GM23338 (cell line): ENCODE data around the gene MYOC. TPM values are rescaled to one million over a fixed set of nuclear protein-coding genes. Genes with fewer than 3 reads are reported as not detected.

Source experiments
- ATAC-seq: fragments of 200-7000 bp; cut with Tn5 transposase; 3 replicates; pipeline ENCODE4 v1.9.1; 2020
- DNase-seq: peaks from one replicate; pipeline ENCODE4 v3.0.0-alpha.2; 2015; ENCODE audit warnings: low spot score
- H2AFZ ChIP-seq: fragments of 200-600 bp; sonication (generic); 2 replicates; pipeline ENCODE4 v1.8.0; 2016; ENCODE audit warnings: antibody characterized with exemption, mild to moderate bottlenecking, moderate library complexity
- H3F3A ChIP-seq: fragments of 200-600 bp; sonication (generic); replicated peaks from 2 replicates; pipeline ENCODE4 v1.8.0; 2017; ENCODE audit warnings: antibody characterized with exemption, mixed run types, low read depth
- H3K27ac ChIP-seq: fragments of 200-600 bp; sonication (generic); 2 replicates; pipeline ENCODE4 v1.6.1; 2016; ENCODE audit warnings: low read depth
- H3K27me3 ChIP-seq: fragments of 200-600 bp; sonication (generic); 2 replicates; pipeline ENCODE4 v1.8.0; 2016; ENCODE audit warnings: mild to moderate bottlenecking, mixed run types, moderate library complexity; ENCODE audit not compliant: insufficient read depth
- H3K36me3 ChIP-seq: fragments of 200-600 bp; sonication (generic); 2 replicates; pipeline ENCODE4 v1.8.0; 2016; ENCODE audit warnings: mild to moderate bottlenecking; ENCODE audit not compliant: insufficient read depth
- H3K4me1 ChIP-seq: fragments of 200-600 bp; sonication (generic); 2 replicates; pipeline ENCODE4 v1.8.0; 2016; ENCODE audit warnings: mild to moderate bottlenecking, moderate library complexity; ENCODE audit not compliant: insufficient read depth
- H3K4me2 ChIP-seq: fragments of 200-600 bp; sonication (generic); 2 replicates; pipeline ENCODE4 v1.7.1; 2017; ENCODE audit warnings: mixed run types
- H3K4me3 ChIP-seq: fragments of 200-600 bp; sonication (generic); 2 replicates; pipeline ENCODE4 v1.6.1; 2016; ENCODE audit warnings: mixed run types
- H3K79me2 ChIP-seq: fragments of 200-600 bp; sonication (generic); replicated peaks from 2 replicates; pipeline ENCODE4 v1.8.0; 2017; ENCODE audit warnings: mild to moderate bottlenecking; ENCODE audit not compliant: insufficient read depth
- H3K9me2 ChIP-seq: fragments of 200-600 bp; sonication (generic); 2 replicates; pipeline ENCODE4 v1.8.0; 2017; ENCODE audit not compliant: insufficient read depth
- H4K20me1 ChIP-seq: fragments of 200-600 bp; sonication (generic); replicated peaks from 2 replicates; pipeline ENCODE4 v1.8.0; 2017; ENCODE audit warnings: mild to moderate bottlenecking; ENCODE audit not compliant: insufficient read depth
- H3K27ac Mint-ChIP-seq: 2 replicates; pipeline ENCODE4 v1.8.0; 2020; ENCODE audit warnings: inconsistent platforms, mild to moderate bottlenecking, moderate library complexity, mixed read lengths
- H3K27me3 Mint-ChIP-seq: 3 replicates; pipeline ENCODE4 v1.8.0; 2022; ENCODE audit warnings: low read depth, mild to moderate bottlenecking, moderate library complexity, mixed read lengths, inconsistent platforms; ENCODE audit not compliant: insufficient read depth, poor library complexity
- H3K36me3 Mint-ChIP-seq: 3 replicates; pipeline ENCODE4 v1.8.0; 2021; ENCODE audit warnings: low read depth, mild to moderate bottlenecking, inconsistent platforms, moderate library complexity, mixed read lengths
- H3K4me1 Mint-ChIP-seq: 3 replicates; pipeline ENCODE4 v1.8.0; 2020; ENCODE audit warnings: mild to moderate bottlenecking, inconsistent platforms, mixed read lengths
- H3K4me3 Mint-ChIP-seq: 3 replicates; pipeline ENCODE4 v1.8.0; 2021; ENCODE audit warnings: moderate library complexity, mild to moderate bottlenecking, inconsistent platforms, mixed read lengths
- H3K9me3 Mint-ChIP-seq: 3 replicates; pipeline ENCODE4 v1.8.0; 2020; ENCODE audit warnings: moderate library complexity, mild to moderate bottlenecking, inconsistent platforms, mixed read lengths
- CTCF ChIP-seq, 2 experiments: fragments of 200-600 bp in 1 of 2; sonication (generic) in 1 of 2; conservative IDR thresholded peaks; 2 replicates each; pipeline versions ENCODE4 v1.5.1 to v1.6.1; 2016 to 2017; ENCODE audit warnings: antibody characterized with exemption in 2 of 2, low read depth in 2 of 2, mild to moderate bottlenecking in 2 of 2, moderate library complexity in 1 of 2
- ETS1 ChIP-seq: IDR thresholded peaks from 2 replicates; pipeline ENCODE4 v1.6.1; 2016; ENCODE audit warnings: antibody characterized with exemption
- EZH2 ChIP-seq: fragments of 200-600 bp; sonication (generic); IDR thresholded peaks from one replicate; pipeline ENCODE4 v1.8.0; 2017; ENCODE audit warnings: antibody characterized with exemption, mild to moderate bottlenecking, low read depth; ENCODE audit not compliant: unreplicated experiment
- POLR2AphosphoS5 ChIP-seq: IDR thresholded peaks from 2 replicates; pipeline ENCODE4 v1.6.1; 2016; ENCODE audit warnings: antibody characterized with exemption, low read depth
- STAT1 ChIP-seq: IDR thresholded peaks from one replicate; pipeline ENCODE4 v1.6.1; 2016; ENCODE audit warnings: antibody characterized with exemption; ENCODE audit not compliant: unreplicated experiment
- ZNF114 ChIP-seq: fragments of 250-450 bp; sonication (Bioruptor Pico); IDR thresholded peaks from 2 replicates; pipeline ENCODE4 v1.5.0; 2020; ENCODE audit warnings: mild to moderate bottlenecking, moderate library complexity
- polyA plus RNA-seq: library from polyadenylated mRNA; unstranded; fragments of >200 nt; fragmentation: Nextera tagmentation; extraction: Ambion mirVana; gene quantifications from 2 replicates; pipeline ENCODE4 v1.2.1, GENCODE V29; 2016
- total RNA-seq: library from RNA; depleted of rRNA; stranded (reverse); fragments of >200 nt; shearing (Covaris generic); gene quantifications from 2 replicates; pipeline ENCODE4 v1.2.3, GENCODE V29; 2014
- TF ChIP-seq, protein P1 (sequence below): fragments of 250-450 bp; sonication (Bioruptor Pico); IDR thresholded peaks from 2 replicates; pipeline ENCODE4 v1.5.0; 2020; ENCODE audit warnings: mild to moderate bottlenecking, moderate library complexity
- TF ChIP-seq, protein P2 (sequence below): IDR thresholded peaks from one replicate; pipeline ENCODE4 v1.6.1; 2018; ENCODE audit warnings: antibody characterized with exemption; ENCODE audit not compliant: unreplicated experiment

The MYOC gene
- total and polyA plus RNA-seq, 2 experiments from 2014 or later = not detected

- TF ChIP-seq, protein P1, sequence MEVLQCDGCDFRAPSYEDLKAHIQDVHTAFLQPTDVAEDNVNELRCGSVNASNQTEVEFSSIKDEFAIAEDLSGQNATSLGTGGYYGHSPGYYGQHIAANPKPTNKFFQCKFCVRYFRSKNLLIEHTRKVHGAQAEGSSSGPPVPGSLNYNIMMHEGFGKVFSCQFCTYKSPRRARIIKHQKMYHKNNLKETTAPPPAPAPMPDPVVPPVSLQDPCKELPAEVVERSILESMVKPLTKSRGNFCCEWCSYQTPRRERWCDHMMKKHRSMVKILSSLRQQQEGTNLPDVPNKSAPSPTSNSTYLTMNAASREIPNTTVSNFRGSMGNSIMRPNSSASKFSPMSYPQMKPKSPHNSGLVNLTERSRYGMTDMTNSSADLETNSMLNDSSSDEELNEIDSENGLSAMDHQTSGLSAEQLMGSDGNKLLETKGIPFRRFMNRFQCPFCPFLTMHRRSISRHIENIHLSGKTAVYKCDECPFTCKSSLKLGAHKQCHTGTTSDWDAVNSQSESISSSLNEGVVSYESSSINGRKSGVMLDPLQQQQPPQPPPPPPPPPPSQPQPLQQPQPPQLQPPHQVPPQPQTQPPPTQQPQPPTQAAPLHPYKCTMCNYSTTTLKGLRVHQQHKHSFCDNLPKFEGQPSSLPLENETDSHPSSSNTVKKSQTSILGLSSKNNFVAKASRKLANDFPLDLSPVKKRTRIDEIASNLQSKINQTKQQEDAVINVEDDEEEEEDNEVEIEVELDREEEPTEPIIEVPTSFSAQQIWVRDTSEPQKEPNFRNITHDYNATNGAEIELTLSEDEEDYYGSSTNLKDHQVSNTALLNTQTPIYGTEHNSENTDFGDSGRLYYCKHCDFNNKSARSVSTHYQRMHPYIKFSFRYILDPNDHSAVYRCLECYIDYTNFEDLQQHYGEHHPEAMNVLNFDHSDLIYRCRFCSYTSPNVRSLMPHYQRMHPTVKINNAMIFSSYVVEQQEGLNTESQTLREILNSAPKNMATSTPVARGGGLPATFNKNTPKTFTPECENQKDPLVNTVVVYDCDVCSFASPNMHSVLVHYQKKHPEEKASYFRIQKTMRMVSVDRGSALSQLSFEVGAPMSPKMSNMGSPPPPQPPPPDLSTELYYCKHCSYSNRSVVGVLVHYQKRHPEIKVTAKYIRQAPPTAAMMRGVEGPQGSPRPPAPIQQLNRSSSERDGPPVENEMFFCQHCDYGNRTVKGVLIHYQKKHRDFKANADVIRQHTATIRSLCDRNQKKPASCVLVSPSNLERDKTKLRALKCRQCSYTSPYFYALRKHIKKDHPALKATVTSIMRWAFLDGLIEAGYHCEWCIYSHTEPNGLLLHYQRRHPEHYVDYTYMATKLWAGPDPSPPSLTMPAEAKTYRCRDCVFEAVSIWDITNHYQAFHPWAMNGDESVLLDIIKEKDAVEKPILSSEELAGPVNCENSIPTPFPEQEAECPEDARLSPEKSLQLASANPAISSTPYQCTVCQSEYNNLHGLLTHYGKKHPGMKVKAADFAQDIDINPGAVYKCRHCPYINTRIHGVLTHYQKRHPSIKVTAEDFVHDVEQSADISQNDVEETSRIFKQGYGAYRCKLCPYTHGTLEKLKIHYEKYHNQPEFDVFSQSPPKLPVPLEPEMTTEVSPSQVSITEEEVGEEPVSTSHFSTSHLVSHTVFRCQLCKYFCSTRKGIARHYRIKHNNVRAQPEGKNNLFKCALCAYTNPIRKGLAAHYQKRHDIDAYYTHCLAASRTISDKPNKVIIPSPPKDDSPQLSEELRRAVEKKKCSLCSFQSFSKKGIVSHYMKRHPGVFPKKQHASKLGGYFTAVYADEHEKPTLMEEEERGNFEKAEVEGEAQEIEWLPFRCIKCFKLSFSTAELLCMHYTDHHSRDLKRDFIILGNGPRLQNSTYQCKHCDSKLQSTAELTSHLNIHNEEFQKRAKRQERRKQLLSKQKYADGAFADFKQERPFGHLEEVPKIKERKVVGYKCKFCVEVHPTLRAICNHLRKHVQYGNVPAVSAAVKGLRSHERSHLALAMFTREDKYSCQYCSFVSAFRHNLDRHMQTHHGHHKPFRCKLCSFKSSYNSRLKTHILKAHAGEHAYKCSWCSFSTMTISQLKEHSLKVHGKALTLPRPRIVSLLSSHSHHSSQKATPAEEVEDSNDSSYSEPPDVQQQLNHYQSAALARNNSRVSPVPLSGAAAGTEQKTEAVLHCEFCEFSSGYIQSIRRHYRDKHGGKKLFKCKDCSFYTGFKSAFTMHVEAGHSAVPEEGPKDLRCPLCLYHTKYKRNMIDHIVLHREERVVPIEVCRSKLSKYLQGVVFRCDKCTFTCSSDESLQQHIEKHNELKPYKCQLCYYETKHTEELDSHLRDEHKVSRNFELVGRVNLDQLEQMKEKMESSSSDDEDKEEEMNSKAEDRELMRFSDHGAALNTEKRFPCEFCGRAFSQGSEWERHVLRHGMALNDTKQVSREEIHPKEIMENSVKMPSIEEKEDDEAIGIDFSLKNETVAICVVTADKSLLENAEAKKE (CRISPR knock-in tag) = no peak
- no peak for TF ChIP-seq POLR2AphosphoS5
- TF ChIP-seq ETS1 = no peak
Measured at GRCh38 chr1:171596119-171596518, 56.4 kb downstream of the MYOC start (continued).

DNA sequence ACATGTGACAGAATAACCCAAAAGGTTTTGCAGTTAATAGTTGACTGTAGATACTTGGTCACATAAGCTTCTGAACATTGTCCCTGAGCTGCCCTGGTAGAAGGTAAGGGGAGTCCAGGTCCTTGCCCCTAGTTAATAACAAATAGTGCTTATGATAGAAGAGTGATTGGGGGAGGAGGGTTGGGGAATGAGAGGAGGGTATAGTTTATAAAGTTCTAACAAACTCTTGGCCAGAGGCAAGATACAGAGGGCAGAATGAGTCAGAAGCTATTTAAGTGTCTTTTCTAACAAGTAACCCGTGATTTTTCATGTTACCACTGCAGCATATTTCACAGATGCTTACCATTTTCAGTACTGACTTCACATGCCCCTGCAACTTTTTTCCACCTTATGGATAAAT is 57.2 kb downstream of the MYOC start:
- no peak for DNase-seq
- H2AFZ ChIP-seq = no peak overlapping the region
- Mint-ChIP-seq H3K9me3 (no peaks in the 10 kb centered on the region), H3K4me1 (no peaks in the 10 kb centered on the region; the same call in 2 of the 3 replicates), H3K36me3 (peaks cover 30% of the 10 kb centered on the region), H3K4me3 (no peak overlapping the region), H3K27ac (no peak overlapping the region), H3K27me3 (no peaks in the 10 kb centered on the region)
- TF ChIP-seq ETS1 (no peak), STAT1 (no peak), CTCF (conservative IDR thresholded peaks at IDR 0.05; ENCODE audit: low read depth in 2 of 2) (no peak), EZH2 (no peak), ZNF114 (CRISPR knock-in tag) (no peak)
- TF ChIP-seq, protein P2, sequence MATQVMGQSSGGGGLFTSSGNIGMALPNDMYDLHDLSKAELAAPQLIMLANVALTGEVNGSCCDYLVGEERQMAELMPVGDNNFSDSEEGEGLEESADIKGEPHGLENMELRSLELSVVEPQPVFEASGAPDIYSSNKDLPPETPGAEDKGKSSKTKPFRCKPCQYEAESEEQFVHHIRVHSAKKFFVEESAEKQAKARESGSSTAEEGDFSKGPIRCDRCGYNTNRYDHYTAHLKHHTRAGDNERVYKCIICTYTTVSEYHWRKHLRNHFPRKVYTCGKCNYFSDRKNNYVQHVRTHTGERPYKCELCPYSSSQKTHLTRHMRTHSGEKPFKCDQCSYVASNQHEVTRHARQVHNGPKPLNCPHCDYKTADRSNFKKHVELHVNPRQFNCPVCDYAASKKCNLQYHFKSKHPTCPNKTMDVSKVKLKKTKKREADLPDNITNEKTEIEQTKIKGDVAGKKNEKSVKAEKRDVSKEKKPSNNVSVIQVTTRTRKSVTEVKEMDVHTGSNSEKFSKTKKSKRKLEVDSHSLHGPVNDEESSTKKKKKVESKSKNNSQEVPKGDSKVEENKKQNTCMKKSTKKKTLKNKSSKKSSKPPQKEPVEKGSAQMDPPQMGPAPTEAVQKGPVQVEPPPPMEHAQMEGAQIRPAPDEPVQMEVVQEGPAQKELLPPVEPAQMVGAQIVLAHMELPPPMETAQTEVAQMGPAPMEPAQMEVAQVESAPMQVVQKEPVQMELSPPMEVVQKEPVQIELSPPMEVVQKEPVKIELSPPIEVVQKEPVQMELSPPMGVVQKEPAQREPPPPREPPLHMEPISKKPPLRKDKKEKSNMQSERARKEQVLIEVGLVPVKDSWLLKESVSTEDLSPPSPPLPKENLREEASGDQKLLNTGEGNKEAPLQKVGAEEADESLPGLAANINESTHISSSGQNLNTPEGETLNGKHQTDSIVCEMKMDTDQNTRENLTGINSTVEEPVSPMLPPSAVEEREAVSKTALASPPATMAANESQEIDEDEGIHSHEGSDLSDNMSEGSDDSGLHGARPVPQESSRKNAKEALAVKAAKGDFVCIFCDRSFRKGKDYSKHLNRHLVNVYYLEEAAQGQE = no peak
- no peaks in the 10 kb centered on the region for H3F3A ChIP-seq
- H3K4me2 ChIP-seq = no peak overlapping the region
- H3K27me3 ChIP-seq = no peaks in the 10 kb centered on the region
- no peak overlapping the region for H3K27ac ChIP-seq
- H3K79me2 ChIP-seq = no peaks in the 10 kb centered on the region
- no peaks in the 10 kb centered on the region; the same call in 1 of the 2 replicates for H4K20me1 ChIP-seq
- H3K4me1 ChIP-seq = no peaks in the 10 kb centered on the region
- no peak overlapping the region for H3K4me3 ChIP-seq
- no peaks in the 10 kb centered on the region for H3K9me2 ChIP-seq
- peaks cover 28% of the 10 kb centered on the region for H3K36me3 ChIP-seq
- no peak for ATAC-seq
